Stimulated activated CD4-positive, alpha-beta T cell treated with anti-CD3 and anti-CD28 coated beads, TNF-alpha, amount 100 ng/mL, for 24 hours (primary cell): Measurements from ENCODE around the gene ZNF331.
A peak's percentile ranks its signal among the peaks of the same experiment; 100 is the strongest.
"Not testable (repeated sequence)": the region's sequence is repeated elsewhere in the genome, so short reads cannot be mapped to it uniquely, and the experiment has no call there.

Experiments used
- DNase-seq, 3 experiments: peaks; one replicate each; pipeline ENCODE4 v3.0.0-alpha.2; 2020; ENCODE audit warnings: low read depth in 3 of 3

Gene ZNF331

GRCh38 chr19:53537521-53538377 lies at the start of gene ZNF331:
Gene ZNF331, plus strand, starts transcription at chr19:53538145. Its CDS starts 31,232 bp downstream, at chr19:53569377.
- peak; percentile 77 to 81 (median 78) for DNase-seq

- no peak for DNase-seq
Observed at GRCh38 chr19:53492153-53492552, 45.8 kb upstream of the ZNF331 start.

- DNase-seq, result not testable (repeated sequence)
Observed at GRCh38 chr19:53497311-53498023, 40.5 kb upstream of the ZNF331 start.

- not testable (repeated sequence) for DNase-seq
Observed at GRCh38 chr19:53498024-53498395, 39.9 kb upstream of the ZNF331 start.

GRCh38 chr19:53503151-53503550 lies 34.8 kb upstream of the ZNF331 start:
- DNase-seq, result not testable (repeated sequence)

- not testable (repeated sequence) for DNase-seq
Observed at GRCh38 chr19:53503671-53504364, 34.1 kb upstream of the ZNF331 start.

GRCh38 chr19:53504365-53504703 lies 33.6 kb upstream of the ZNF331 start:
- not testable (repeated sequence) for DNase-seq

GRCh38 chr19:53504885-53505284 lies 33.1 kb upstream of the ZNF331 start:
- no peak for DNase-seq

- DNase-seq, result no peak
Observed at GRCh38 chr19:53506728-53507127, 31.2 kb upstream of the ZNF331 start.

- no peak for DNase-seq
Observed at GRCh38 chr19:53507523-53508442, 30.2 kb upstream of the ZNF331 start.

GRCh38 chr19:53509443-53509842 lies 28.5 kb upstream of the ZNF331 start:
- DNase-seq, result no peak

GRCh38 chr19:53509845-53510244 lies 28.1 kb upstream of the ZNF331 start:
- no peak for DNase-seq

- DNase-seq, result no peak
Observed at GRCh38 chr19:53511357-53511756, 26.6 kb upstream of the ZNF331 start.

GRCh38 chr19:53511933-53512374 lies 26.0 kb upstream of the ZNF331 start:
- peak in 2 of 3 experiments; percentile 12 to 28 for DNase-seq

- DNase-seq, result not testable (repeated sequence)
Observed at GRCh38 chr19:53515047-53515446, 22.9 kb upstream of the ZNF331 start.

- DNase-seq, result no peak
Observed at GRCh38 chr19:53517114-53517741, 20.7 kb upstream of the ZNF331 start.

- no peak for DNase-seq
Observed at GRCh38 chr19:53518121-53518520, 19.8 kb upstream of the ZNF331 start.

GRCh38 chr19:53518716-53519115 lies 19.2 kb upstream of the ZNF331 start:
- DNase-seq, result no peak

- no peak for DNase-seq
Observed at GRCh38 chr19:53519446-53519845, 18.5 kb upstream of the ZNF331 start.

- no peak for DNase-seq
Observed at GRCh38 chr19:53520163-53520546, 17.8 kb upstream of the ZNF331 start.
